Esophagus squamous epithelium (tissue), 4 donors: ENCODE data around the gene SLC9A8.

Source experiments
- POLR2A ChIP-seq, 4 donors: fragments of 450-650 bp; IDR thresholded peaks; one replicate each; pipeline ENCODE4 v1.6.1; 2017; ENCODE audit warnings: antibody characterized with exemption in 4 of 4, mild to moderate bottlenecking in 4 of 4, moderate library complexity in 3 of 4
- TF ChIP-seq, protein P1 (sequence below), 6 experiments: fragments of 450-650 bp in 4 of 6; fragments of 200-600 bp in 2 of 6; sonication (generic) in 2 of 6; IDR thresholded peaks; one replicate each; pipeline ENCODE4 v1.5.1; 2016 to 2019; ENCODE audit warnings: antibody characterized with exemption in 6 of 6, mild to moderate bottlenecking in 4 of 6, moderate library complexity in 4 of 6

- TF ChIP-seq, protein P1, sequence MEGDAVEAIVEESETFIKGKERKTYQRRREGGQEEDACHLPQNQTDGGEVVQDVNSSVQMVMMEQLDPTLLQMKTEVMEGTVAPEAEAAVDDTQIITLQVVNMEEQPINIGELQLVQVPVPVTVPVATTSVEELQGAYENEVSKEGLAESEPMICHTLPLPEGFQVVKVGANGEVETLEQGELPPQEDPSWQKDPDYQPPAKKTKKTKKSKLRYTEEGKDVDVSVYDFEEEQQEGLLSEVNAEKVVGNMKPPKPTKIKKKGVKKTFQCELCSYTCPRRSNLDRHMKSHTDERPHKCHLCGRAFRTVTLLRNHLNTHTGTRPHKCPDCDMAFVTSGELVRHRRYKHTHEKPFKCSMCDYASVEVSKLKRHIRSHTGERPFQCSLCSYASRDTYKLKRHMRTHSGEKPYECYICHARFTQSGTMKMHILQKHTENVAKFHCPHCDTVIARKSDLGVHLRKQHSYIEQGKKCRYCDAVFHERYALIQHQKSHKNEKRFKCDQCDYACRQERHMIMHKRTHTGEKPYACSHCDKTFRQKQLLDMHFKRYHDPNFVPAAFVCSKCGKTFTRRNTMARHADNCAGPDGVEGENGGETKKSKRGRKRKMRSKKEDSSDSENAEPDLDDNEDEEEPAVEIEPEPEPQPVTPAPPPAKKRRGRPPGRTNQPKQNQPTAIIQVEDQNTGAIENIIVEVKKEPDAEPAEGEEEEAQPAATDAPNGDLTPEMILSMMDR (IDR thresholded peaks at IDR 0.05): no peak
- no peak for TF ChIP-seq POLR2A (IDR thresholded peaks at IDR 0.05)
Observed at GRCh38 chr20:49863666-49864065, 51.0 kb downstream of the SLC9A8 start.
